ENCODE data around the gene MEGF6.

Gene MEGF6

GRCh38 chr1:3492545-3493246 is 118.6 kb downstream of the MEGF6 start:
- no peak overlapping the region for H3K4me3 ChIP-seq (replicated peaks; ENCODE audit: insufficient read depth, low read length)
- no peak for DNase-seq (ENCODE audit: low read depth in 1 of 2, low spot score in 1 of 2)
- no peak overlapping the region for H3K27ac ChIP-seq (replicated peaks)
- TF ChIP-seq POLR2AphosphoS5 (IDR thresholded peaks at IDR 0.05; ENCODE audit: low read depth) = no peak
- TF ChIP-seq CTCF (IDR thresholded peaks at IDR 0.05; ENCODE audit: insufficient read depth, low read length) = no peak
- TF ChIP-seq GABPA (IDR thresholded peaks at IDR 0.05; ENCODE audit: low read depth) = no peak
- no peak for TF ChIP-seq SPI1 (IDR thresholded peaks at IDR 0.05; ENCODE audit: borderline replicate concordance, low read depth)
- no peak for TF ChIP-seq REST (IDR thresholded peaks at IDR 0.05; ENCODE audit: insufficient replicate concordance, low read depth)
- H3K27me3 ChIP-seq (ENCODE audit: insufficient read depth, poor library complexity, severe bottlenecking) = no peaks in the 10 kb centered on the region

- Histone ChIP-seq H3K27ac (replicated peaks) (no peak overlapping the region), H3K27me3 (ENCODE audit: insufficient read depth, poor library complexity, severe bottlenecking) (no peaks in the 10 kb centered on the region), H3K4me3 (replicated peaks; ENCODE audit: insufficient read depth, low read length) (no peak overlapping the region)
- TF ChIP-seq CTCF (IDR thresholded peaks at IDR 0.05; ENCODE audit: insufficient read depth, low read length) (peak; percentile 90), REST (IDR thresholded peaks at IDR 0.05; ENCODE audit: insufficient replicate concordance, low read depth) (no peak), GABPA (IDR thresholded peaks at IDR 0.05; ENCODE audit: low read depth) (no peak), SPI1 (IDR thresholded peaks at IDR 0.05; ENCODE audit: borderline replicate concordance, low read depth) (no peak)
- peak; percentile 21 to 69 for DNase-seq (ENCODE audit: low read depth in 1 of 2, low spot score in 1 of 2)
These were observed 119.7 kb downstream of the MEGF6 start for GRCh38 chr1:3491291-3492246.

GRCh38 chr1:3490046-3490745 is 121.1 kb downstream of the MEGF6 start:
- Histone ChIP-seq H3K4me3 (replicated peaks; ENCODE audit: insufficient read depth, low read length) (no peak overlapping the region), H3K27ac (replicated peaks) (no peak overlapping the region), H3K27me3 (ENCODE audit: insufficient read depth, poor library complexity, severe bottlenecking) (no peaks in the 10 kb centered on the region)
- DNase-seq (ENCODE audit: low read depth in 1 of 2, low spot score in 1 of 2) = no peak
- no peak for TF ChIP-seq REST (IDR thresholded peaks at IDR 0.05; ENCODE audit: insufficient replicate concordance, low read depth)
